NCI-H1048 (cell line): Measurements from ENCODE around the gene PCF11.
"Not testable (repeated sequence)": the region's sequence is repeated elsewhere in the genome, so short reads cannot be mapped to it uniquely, and the experiment has no call there.

Experiments
- DNase-seq: peaks from one replicate; lab custom pipeline; 2025; lab: John Stamatoyannopoulos, UW

PCF11 gene, protein sequence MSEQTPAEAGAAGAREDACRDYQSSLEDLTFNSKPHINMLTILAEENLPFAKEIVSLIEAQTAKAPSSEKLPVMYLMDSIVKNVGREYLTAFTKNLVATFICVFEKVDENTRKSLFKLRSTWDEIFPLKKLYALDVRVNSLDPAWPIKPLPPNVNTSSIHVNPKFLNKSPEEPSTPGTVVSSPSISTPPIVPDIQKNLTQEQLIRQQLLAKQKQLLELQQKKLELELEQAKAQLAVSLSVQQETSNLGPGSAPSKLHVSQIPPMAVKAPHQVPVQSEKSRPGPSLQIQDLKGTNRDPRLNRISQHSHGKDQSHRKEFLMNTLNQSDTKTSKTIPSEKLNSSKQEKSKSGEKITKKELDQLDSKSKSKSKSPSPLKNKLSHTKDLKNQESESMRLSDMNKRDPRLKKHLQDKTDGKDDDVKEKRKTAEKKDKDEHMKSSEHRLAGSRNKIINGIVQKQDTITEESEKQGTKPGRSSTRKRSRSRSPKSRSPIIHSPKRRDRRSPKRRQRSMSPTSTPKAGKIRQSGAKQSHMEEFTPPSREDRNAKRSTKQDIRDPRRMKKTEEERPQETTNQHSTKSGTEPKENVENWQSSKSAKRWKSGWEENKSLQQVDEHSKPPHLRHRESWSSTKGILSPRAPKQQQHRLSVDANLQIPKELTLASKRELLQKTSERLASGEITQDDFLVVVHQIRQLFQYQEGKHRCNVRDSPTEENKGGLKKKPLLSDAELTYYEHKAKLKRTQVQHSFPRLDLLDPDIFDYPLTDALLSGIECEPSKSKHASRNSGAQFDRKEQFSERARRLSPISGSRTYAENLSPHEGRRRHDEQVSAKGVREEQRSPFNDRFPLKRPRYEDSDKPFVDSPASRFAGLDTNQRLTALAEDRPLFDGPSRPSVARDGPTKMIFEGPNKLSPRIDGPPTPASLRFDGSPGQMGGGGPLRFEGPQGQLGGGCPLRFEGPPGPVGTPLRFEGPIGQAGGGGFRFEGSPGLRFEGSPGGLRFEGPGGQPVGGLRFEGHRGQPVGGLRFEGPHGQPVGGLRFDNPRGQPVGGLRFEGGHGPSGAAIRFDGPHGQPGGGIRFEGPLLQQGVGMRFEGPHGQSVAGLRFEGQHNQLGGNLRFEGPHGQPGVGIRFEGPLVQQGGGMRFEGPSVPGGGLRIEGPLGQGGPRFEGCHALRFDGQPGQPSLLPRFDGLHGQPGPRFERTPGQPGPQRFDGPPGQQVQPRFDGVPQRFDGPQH (N-terminal part only)

GRCh38 chr11:83156996-83157593 lies at the start of gene PCF11:
TSS of gene PCF11 (plus strand) at chr11:83157131. CDS start at chr11:83157440, 309 bp downstream.
- no peak for DNase-seq

GRCh38 chr11:83112886-83113285 lies 44.0 kb upstream of the PCF11 start:
- DNase-seq: no peak

- no peak for DNase-seq
Observed at GRCh38 chr11:83115026-83115425, 41.9 kb upstream of the PCF11 start.

DNA sequence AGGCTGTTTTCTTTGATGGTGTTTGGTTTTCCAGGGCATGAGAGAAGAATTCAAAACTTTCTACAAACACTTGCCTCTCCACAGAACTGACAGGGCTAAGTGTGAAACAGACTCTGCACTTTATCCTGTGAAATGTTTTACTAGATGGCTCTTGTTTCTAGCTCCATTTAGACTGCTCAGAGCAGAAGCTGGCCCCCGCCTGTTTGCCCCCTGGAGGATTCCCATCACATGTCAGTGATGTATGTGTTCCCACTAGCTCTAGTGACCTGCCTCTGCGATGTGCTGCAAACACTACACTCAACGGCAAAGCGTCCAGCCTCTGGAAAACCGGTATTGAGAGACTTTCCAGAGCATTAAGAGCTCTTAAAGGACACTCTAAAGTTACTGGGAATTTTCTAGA lies 41.4 kb upstream of the PCF11 start:
- DNase-seq: no peak

- DNase-seq: no peak
Observed at GRCh38 chr11:83116015-83116641, 40.8 kb upstream of the PCF11 start.

- no peak for DNase-seq
Observed at GRCh38 chr11:83118814-83119213, 38.1 kb upstream of the PCF11 start.

- no peak for DNase-seq
Observed at GRCh38 chr11:83119216-83119615, 37.7 kb upstream of the PCF11 start.

DNA sequence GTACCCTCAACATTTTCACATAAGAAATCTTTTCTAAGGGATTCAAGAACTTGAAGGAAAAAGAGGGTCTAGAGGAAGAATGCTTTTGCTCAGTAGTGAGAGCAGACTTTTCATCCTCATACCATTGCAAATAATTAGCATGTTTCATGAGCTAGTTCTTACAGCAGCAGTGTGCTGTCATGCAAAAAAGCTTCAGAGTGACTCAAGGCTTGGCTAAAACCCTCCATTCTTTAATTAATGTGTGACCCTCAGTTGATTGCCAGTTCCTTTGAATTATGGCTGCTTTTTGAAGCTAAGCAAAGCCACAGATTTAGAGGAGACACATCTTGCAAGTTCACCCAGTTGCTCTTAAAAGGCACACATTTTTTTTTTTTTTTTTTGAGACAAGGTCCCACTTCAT lies 36.6 kb upstream of the PCF11 start:
- DNase-seq: no peak

- no peak for DNase-seq
Observed at GRCh38 chr11:83122050-83122449, 34.9 kb upstream of the PCF11 start.

DNA sequence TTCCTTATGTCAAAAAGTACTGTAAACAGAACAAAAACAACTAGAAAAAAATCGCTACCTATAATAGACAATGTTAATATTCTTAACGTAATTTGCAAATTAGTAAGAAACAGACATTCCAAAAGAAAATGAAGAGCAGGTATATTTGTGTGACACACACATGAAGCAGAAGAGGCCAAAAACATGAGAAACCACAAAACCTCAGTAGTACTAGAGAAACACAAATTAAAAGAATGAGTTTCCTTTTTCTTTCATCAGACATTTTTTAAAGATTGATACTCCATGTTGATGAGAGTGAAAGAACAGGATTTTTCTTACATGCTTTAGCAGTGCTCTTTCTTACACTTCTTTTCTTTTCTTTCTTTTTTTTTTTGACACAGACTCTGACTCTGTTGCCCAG lies 34.2 kb upstream of the PCF11 start:
- DNase-seq: no peak

GRCh38 chr11:83124636-83125424 lies 32.1 kb upstream of the PCF11 start:
- DNase-seq: no peak

DNA sequence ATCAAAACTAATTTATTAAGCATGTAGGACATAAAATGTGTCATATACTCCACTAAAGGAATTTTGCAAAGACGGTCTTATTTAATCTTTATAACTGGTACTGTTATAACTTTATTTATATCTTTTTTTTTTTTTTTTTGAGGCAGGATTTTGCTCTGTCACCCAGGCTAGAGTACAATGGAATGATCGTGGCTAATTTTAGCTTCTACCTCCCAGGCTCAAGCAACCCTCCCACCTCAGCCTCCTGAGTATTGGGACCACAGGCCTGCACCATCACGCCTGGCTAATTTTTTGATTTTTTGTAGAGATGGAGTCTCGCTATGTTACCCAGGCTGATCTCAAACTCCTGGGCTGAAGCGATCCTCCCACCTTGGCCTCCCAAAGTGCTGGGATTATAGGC lies 31.4 kb upstream of the PCF11 start:
- no peak for DNase-seq

- no peak for DNase-seq
Observed at GRCh38 chr11:83127310-83127637, 29.7 kb upstream of the PCF11 start.

DNA sequence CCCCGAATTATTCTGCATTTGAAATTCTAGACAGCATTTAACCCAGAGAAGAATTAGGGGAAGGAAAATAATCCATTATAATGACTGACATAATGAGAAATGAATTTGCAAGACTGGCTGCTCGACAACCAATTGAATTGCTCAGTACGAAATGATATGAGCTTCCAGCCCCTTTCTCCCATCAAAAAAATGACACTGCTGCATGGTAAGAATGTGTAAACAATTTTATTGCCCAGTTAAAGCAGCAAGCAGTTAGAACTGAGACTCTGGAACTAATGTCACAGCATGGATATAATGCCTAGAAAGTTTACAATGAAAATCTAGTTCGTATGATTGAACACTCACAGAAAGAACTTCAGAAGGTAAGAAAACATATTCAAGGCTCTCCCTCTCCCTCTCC lies 24.7 kb upstream of the PCF11 start:
- no peak for DNase-seq

GRCh38 chr11:83133266-83133665 lies 23.7 kb upstream of the PCF11 start:
- DNase-seq: not testable (repeated sequence)

- DNase-seq: no peak
Observed at GRCh38 chr11:83139310-83139709, 17.6 kb upstream of the PCF11 start.

GRCh38 chr11:83140691-83141455 lies 16.1 kb upstream of the PCF11 start:
- DNase-seq: no peak

GRCh38 chr11:83147895-83148294 lies 9.0 kb upstream of the PCF11 start:
- DNase-seq: no peak

DNA sequence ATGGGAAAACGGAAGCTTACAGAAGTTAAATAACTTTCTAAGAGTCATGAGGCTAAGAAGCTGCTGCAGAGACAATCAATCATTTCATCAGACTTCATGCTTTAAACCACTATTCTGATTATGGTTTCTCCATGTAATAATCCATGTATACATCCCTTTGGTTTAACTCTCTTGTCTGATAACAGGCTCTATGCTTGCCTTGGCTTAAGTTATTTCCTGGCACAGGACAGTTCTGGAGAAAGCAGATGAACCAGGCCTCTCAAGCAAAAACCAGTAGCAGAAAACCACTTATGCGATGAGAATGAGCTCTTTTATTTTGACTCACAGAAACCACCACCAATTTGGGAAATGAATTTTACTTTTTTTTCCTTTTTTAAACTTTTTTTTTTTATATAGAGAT lies 6.5 kb upstream of the PCF11 start:
- DNase-seq: no peak
